GM21723 (cell line): ENCODE results near the gene EMP2.
"Not testable (repeated sequence)": the region's sequence is repeated elsewhere in the genome, so short reads cannot be mapped to it uniquely, and the experiment has no call there.

Experiments used
- ATAC-seq: cut with Tn5 transposase; IDR thresholded peaks from one replicate; pipeline ENCODE4 v1.9.1; 2021; ENCODE audit warnings: mild to moderate bottlenecking, moderate library complexity; ENCODE audit not compliant: unreplicated experiment

EMP2 gene, protein sequence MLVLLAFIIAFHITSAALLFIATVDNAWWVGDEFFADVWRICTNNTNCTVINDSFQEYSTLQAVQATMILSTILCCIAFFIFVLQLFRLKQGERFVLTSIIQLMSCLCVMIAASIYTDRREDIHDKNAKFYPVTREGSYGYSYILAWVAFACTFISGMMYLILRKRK

DNA sequence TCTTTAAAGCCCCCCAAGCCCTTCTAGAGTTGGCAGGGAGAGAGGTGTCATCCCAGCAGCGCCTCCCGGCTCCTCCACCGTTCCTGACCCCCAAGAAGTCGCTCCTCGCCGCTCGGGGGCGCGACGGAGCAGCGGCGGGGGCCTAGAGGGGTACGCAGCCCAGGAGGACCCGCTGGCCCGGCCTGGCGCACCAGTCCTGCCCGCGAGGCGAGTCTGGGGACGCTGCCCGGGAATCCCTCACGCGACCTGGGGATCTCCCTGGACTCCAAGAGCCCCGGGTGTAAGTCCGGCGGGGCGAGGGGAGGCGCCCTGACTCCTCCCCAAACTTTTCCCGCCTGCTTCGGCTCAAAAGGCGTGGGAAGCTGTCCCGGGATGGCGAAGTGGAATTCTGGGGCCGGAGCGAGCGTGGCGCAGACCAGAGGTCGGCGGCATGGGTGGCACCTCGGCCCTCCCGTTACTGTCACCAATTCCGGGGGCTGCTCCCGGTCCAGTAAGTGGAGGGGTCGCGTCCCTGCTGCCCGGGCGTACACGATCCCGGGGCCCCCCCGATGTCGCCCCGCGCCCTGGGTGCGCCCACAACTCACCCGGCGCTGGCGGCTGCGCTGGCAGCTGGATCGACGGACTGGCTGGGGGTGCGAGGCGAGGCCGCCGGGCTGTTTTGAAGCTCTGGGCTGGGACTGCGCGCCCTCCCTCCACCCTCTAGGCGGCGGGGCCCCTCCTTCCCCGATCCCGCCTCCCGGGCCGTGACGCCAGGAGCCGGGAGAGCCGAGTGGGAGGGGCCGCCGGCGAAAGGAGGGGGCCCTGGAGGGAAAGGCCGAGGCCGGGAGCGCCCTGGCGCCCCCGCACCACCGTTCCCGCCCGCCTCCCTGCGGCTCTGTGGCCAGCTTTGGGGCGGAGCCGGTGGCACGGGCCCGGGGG lies at the start of gene EMP2:
Gene EMP2 (minus strand): TSS at position 634 of the 918 bp plus-strand sequence. CDS start 32,981 bp downstream, outside the sequence.
- no peak for ATAC-seq

DNA sequence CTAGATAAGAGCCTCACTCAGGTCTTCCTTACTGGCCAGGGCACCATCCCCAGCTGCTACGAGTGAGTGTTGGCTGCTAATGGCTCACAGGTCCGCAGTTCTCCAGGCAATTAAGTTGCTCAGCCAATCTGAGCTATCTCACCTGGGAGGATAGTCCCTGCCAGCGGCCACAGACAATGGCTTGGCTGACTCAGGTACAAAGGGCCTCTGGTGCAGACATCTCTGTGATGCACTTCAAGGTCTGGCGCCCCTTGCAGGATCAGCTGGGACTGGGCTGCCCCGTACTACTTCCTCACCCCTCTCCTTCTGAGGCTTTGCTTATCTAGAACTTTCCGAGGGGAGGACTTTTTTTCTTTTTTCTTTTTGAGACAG lies 49.2 kb upstream of the EMP2 start:
- no peak for ATAC-seq

DNA sequence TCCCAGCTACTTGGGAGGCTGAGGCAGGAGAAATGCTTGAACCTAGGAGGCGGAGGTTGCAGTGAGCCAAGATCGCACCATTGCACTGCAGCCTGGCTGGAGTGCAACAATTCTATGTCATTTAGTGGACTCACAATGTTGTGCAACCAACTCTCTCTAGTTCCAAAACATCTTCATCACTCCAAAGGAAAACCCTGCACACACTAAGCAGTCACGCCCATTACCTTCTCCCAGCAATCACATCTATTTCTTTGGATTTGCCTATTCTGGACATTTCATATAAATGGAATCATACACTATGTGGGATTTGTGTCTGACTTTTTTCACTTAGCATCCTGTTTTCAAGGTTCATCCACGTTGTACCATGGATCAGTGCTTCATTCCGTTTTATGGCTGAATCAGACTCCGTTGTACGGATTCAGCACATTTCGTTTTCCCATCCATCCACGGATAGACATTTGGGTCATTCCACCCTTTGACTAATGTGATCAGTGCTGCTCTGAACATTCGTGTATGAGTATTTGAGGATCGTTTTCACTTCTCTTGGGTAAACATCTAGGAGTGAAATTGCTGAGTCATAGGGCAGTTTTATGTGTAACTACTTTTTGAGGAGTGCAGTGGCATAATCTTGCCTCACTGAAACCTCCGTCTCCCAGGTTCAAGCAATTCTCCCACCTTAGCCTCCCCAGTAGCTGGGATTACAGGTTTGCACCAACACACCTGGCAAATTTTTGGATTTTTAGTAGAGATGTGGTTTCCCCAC lies 45.4 kb upstream of the EMP2 start:
- no peak for ATAC-seq

DNA sequence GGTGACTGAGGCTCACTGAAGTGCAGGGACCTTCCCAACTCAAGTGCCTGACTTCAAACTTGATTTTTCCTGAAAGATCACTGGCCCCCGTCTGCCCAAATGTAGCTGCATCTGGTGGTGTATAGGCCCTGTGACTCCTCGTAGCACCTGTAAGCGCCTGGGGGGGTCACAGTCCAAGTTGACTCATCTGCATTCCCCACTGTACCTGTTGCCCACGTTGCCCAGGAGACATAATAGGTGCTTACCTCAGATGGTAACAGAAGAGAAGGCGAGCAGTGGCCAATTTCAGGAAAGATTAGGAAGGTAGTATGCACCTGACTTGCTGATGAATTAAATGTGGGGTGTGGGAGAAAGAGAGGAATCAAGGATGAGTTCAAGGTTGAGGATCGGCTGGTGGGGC lies 44.1 kb upstream of the EMP2 start:
- no peak for ATAC-seq

DNA sequence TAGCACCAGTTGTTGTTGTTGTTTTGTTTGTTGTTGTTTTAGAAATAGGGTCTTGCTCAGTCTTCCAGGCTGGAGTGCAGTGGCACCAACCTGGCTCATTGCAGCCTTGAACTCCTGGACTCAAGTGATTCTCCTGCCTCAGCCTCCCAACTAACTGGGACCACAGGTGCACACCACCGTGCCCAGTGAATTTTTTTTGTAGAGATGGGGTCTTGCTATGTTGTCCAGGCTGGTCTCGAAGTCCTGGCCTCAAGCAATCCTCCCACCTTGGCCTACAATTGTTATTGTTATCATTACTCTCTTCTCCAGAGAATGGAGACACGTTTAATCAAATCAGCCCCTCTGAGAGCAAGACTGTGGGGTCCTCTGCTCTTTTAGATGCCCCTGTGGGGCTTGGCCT lies 42.7 kb upstream of the EMP2 start:
- ATAC-seq = no peak

DNA sequence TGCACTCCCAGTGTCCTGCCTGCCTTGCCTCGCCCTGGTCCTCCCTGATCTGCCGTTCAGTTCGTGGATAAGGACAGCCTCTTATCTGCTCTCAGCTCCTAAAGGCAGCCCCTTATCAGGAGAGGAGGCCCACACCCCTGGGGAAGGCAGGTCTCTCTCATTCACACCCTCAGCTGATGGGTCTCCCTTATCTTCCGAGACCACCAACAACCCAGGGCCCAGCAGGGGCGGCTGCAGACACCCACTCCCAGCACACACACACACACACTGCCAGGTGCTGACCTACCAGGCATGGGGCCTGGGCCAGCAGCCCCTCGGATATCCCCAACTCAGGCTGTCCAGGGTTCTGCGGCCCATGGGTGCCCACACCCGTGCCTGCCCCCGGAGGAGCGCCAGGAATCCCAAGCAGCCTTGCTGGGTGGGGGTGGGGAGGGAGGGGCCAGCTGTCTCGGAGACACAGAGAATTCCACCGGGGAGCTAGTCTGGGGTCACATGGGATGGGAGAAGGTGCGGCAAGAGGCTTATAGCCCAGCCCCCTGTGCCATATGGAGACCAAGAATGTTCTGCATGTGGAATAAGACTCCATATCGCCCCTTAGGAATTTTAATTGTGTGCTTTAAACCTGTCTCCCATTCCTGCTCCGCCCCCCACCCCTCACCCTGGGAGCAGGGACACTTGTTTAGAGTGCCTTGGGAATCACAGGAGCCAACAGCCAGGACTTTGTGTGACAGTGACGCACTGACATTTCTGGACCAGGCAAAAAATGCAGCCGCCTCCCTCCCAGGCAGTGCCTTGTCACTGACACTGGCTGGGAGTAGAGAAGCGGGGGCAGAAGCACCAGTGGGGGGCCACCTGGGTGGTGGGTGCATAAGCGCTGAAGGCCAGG lies 41.9 kb upstream of the EMP2 start:
- ATAC-seq = no peak

DNA sequence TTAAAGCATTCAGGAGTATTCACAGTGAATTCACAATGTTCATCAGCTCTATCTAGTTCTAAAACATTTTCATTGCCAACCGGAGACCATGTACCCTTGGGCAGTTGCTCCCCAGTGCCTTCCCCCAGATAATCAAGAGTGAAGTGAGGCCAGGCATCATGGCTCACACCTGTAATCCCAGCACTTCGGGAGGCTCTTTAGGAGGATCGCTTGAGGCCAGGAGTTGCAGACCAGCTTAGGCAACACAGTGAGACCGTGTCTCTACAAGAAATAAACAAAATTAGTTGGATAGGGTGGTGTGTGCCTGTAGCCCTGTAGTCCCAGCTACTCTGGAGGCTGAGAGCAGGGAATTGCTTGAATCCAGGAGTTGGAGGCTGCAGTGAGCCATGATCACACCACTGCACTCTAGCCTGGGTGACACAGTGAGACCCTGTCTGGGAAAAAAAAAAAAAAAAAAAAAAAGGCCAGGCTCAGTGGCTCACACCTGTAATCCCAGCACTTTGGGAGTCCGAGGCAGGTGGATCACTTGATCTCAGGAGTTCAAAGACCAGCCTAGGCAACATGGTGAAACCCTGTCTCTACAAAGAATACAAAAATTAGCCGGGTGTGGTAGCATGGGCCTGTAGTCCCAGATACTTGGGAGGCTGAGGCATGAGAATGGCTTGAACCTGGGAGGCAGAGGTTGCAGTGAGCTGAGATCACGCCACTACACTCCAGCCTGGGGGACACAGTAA lies 41.0 kb upstream of the EMP2 start:
- not testable (repeated sequence) for ATAC-seq

DNA sequence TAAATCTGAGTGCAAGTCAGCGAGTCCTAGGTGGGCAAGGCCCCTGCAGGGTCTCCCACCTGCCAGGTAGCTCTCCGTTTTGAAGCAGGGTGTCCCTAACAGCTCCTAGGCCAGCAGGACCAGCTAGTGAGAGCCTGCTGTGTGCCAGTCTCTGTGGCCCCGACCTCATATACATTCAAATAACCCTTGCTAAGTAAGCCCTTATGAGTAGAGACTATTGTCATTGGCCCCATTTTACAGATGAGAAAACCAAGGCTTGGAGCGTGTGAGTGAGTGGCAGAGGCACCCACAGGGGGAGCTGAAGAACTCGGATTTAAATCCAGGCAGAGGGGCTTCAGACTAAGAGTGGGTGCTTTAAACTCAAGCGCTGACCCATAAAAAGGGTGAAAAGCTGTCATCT lies 39.7 kb upstream of the EMP2 start:
- ATAC-seq = no peak

DNA sequence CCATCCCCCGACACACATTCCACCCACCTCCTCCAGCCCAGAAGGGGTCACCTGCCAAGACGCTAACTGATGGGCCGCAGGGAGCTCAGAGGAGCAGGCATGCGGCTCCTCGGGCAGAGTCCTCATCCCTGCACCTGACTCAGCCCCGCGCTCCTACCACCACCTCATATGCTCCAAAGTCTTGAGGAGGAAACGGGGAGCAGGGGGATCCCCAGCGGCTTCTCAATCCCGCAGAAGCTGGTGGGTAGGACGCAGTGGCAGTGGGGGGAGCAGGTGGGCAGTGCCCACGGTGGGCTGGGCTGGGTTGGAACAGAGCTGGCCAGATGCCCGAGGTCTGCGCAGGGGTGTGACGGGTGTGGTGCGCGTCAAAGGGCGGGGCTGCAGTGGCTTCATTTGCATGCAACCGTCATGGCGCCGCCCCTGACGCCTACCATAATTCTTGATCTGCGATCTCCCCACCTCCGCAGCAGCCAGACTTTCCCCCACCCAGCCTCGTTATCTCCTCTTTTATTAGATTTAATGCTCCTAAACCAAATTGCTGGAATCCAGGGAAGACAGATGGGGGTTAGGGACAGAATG lies 39.0 kb upstream of the EMP2 start:
- no peak for ATAC-seq

DNA sequence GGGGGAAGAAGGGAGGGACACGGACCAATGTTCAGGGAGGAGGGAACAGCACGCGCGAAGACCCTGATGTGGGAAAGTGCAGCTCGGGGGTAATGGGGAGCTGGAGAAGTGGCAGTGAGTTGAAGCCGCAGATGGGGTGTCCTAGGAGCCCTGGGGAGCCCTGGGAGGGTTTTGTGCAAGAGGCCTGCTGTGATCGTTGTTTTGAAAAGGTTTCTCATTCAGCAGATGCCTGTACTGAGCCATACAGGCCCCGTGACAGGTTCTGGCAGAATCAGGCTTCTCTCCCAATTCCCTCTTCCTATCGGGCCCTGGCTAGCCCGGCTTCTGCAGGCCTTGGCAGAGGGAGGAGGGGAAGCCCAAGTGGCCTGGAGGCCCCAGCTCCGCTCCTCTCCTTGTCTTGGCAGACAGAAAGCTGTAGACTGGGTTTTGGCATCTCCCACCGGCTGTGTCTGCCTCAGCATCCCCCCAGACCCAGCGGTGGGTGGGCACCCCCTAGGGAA lies 38.4 kb upstream of the EMP2 start:
- no peak for ATAC-seq

DNA sequence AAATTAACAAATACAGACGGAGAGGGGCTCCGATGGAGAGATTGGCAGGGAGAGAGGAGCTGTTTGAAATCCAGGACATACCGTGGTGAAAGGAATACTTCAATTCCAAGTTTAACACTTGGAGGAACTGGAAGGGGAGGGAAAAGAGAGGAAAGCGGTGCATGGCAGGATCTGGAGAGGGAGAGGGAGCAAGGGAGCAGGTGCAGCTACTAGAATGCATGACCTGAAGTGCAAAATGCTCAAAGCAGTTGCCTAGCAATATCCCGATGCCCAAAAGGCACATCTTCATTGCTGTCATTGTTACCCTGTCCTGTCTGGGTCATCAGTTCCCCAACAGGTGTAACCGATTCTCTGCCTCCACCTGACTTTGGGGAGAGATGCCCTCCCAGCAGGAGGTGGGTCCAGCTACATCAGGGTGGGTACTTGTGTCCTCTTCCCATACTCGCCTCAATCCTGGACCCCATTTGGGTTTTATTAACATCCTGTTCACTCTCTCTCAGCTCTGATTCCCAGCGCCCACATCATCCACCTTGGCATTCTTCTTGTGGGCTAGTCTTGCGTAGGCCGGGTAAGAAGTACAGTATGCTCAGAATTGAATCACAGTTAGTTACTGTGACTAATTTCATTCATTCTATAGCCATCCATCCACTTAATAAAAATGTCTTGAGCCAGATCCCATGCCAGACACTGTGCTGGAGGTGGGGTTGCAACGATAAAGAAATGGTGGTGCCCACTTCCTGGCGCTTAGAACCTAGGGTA lies 37.4 kb upstream of the EMP2 start:
- ATAC-seq = no peak

DNA sequence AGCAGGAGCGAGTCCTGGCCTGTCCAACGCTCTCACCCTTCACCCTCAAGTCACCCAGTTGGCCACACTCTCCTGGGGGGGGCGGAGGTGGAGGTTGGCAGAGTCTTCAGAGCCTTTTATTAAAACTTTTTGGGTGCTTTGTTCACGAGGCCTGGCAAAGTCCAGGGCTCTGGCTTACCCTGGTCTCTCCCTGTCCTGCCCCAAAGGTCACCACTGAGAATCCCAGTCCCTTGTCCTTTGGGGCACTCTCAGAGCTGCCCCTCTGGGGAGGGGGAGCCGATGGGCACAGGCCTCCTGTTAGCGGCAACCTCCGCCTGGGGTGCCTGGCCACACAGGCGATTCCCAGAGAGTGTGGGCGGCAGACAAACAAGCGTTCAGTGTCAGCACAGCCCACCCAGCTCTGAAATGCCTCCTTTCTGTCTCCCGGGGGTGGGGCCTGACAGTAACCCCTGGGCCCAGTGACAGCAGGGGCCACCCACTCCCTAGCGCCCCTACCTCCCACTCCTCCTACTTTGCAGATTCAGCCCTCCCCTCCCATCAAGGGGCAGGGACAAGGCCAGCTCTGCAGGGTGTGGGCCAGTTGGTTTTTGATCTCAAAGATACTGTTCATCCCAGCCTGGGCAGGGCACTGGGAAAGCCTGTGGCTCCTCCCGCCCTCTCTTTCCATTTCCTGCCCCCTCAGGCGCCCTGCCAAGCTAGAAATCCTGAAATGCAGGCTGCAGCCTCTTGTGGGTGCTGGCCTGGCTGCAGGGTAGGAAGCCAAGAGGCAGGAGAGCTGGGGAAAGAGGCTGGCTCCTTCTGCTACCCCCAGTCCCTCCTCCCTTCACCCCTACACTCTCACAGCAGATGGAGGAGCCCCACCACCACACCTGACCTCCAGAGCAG lies 36.6 kb upstream of the EMP2 start:
- no peak for ATAC-seq

DNA sequence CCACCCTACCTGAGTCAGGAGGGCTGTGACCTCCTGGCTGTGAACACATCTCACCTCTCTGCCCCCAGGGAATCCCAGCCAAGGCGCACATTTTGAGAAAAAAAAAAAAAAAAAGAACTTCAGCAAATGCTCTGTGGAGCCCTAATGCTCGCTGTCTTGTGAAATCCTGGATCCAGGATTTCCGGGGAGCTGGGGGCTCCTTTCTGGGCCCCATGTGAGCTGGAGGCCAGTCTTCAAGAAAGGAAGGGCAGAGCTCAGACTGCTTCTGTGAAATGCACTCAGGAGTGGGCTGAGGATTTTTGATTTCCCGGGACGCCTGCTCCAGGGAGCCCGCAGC lies 36.0 kb upstream of the EMP2 start:
- ATAC-seq = no peak

DNA sequence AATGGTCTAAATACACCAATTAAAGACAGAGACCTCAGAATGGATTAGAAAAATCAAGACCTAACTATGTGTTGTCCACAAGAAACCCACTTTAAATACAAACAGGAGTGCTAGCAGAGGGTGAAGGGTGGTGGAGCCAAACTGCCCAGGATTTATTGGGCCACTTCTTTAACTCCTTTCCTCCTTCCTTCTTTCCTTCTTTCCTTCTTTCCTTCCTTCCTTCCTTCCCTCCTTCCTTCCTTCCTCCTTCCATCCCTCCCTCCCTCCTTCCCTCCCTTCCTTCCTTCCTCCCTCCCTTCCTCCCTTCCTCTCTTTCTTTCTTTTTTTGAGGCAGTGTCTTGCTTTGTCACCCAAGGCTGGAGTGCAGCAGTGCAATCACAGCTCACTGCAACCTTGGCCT lies 34.3 kb upstream of the EMP2 start:
- ATAC-seq = no peak

DNA sequence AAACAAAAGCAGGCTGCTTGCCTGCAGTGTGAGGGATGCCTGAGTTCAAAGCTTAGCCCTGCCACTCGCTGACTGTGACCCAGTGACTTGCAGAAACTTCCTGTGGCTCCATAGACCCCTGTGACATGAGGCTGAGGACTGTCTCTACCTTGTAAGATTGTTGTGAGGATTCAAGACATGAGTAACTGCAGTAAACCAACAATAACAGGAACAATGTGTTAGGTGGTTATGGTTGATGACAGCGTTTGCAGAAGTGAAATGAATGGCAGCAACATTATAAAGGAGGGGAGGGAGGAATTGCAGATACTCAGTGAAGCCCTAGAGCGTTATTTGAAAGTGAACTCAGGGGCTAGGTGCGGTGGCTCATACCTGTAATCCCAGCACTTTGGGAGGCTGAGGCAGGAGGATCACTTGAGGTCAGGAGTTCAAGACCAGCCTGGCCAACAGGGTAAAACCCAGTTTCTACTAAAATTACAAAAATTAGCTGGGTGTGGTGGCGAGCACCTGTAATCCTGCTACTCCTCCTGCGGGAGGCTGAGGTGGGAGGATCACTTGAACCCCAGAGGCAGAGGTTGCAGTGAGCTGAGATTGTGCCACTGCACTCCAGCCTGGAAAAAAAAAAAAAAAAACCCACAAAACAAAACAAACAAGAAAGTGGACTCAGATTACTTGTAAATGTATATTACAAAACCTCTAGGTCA lies 33.5 kb upstream of the EMP2 start:
- no peak for ATAC-seq

DNA sequence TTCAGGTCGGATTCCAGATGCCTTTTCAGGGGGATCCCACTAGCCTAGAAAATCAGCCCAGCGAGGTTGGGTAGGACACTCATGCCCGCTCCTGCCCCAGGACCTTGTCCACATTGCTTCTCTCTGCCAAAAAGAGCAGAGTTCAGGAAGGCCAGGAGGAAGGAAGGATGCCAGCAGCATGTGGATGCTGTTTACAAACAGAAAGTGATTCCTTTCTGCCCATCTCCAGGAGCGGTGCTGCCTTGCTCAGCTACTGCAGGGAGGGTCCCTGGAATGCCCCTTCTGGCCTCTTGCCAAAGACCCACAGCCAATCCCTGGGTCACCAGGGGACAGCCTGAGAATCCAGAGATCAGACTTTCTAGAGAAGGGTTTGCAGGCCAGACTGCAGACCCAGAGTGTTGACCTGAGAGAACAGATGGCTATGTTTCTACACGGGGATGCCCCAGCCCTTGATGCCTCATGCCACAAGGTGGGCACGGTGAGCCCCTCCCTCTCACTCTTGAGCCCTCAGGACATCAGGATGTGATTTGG lies 32.3 kb upstream of the EMP2 start:
- no peak for ATAC-seq

DNA sequence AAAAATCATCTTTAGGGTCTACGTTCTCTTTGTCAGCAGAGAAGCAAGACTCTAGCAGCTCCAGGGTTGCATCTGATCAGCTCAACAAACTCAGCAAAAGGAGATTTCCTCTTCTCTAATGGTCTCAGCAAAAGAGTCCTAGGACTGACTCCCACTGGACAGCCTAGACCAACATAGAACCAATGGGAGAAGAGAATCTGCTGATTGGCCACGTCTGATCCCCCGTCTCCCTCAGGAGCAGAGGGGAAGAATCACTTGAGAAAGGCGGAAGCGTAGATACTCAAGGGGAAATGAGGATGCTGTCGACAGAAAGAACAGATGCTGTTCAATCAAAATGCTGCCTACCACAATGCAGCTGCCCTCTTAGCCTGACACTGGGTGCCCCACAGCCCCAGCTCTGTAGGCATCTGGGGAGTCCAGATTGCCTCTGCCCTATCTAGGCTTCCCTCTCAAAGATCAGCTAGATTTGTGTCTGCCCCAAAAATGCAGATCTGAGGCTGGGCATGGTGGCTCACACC lies 31.5 kb upstream of the EMP2 start:
- ATAC-seq = no peak
